Keratinocyte (primary cell): Measurements from ENCODE around the gene THSD7B.

Experiments
- EZH2 ChIP-seq: IDR thresholded peaks from one replicate; pipeline ENCODE4 v1.6.1; 2012; ENCODE audit warnings: inconsistent platforms, mild to moderate bottlenecking, low read length, moderate library complexity
- TF ChIP-seq, protein P1 (sequence below), 3 experiments: IDR thresholded peaks in 1 of 3; conservative IDR thresholded peaks in 1 of 3; optimal IDR thresholded peaks in 1 of 3; 2 replicates in 2 of 3; 3 replicates in 1 of 3; pipeline versions ENCODE3 to v1.5.1; 2011; ENCODE audit warnings: low read length in 3 of 3, mild to moderate bottlenecking in 3 of 3, moderate library complexity in 2 of 3, control low read depth in 1 of 3, inconsistent platforms in 1 of 3; ENCODE audit not compliant: insufficient read depth in 2 of 3; ENCODE audit errors: extremely low read depth in 1 of 3

DNA sequence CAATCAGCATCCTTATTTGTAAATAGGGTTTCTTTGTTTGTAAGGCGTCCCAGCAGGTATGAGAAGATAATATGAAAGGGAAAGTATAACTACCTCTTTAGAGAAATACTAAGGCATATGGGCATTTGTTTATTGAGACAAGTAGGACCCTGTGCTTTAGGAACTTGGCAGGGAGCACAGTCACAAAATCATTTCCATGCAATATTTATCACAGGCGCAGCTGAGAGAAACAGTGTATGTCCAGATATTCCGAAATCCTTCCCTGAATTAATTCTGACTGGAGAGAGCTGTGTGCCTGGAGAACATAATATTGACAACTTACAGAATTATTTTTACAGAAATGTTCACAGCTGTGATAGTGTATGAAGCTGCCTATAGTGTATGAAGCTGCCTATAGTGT lies 416.7 kb downstream of the THSD7B start:
- TF ChIP-seq, protein P1, sequence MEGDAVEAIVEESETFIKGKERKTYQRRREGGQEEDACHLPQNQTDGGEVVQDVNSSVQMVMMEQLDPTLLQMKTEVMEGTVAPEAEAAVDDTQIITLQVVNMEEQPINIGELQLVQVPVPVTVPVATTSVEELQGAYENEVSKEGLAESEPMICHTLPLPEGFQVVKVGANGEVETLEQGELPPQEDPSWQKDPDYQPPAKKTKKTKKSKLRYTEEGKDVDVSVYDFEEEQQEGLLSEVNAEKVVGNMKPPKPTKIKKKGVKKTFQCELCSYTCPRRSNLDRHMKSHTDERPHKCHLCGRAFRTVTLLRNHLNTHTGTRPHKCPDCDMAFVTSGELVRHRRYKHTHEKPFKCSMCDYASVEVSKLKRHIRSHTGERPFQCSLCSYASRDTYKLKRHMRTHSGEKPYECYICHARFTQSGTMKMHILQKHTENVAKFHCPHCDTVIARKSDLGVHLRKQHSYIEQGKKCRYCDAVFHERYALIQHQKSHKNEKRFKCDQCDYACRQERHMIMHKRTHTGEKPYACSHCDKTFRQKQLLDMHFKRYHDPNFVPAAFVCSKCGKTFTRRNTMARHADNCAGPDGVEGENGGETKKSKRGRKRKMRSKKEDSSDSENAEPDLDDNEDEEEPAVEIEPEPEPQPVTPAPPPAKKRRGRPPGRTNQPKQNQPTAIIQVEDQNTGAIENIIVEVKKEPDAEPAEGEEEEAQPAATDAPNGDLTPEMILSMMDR (optimal IDR thresholded peaks at IDR 0.05 in 1 of 3, IDR thresholded peaks at IDR 0.05 in 1 of 3, conservative IDR thresholded peaks at IDR 0.05 in 1 of 3; ENCODE audit: extremely low read depth in 1 of 3, insufficient read depth in 2 of 3, low read length in 3 of 3), result no peak
- no peak for TF ChIP-seq EZH2
